22Rv1 (cell line): ENCODE measurements around the gene TMEM184C.

Experiments used
- CTCF ChIP-seq: fragments of 450-650 bp; IDR thresholded peaks from 2 replicates; pipeline ENCODE4 v1.5.1; 2017; ENCODE audit warnings: mild to moderate bottlenecking
- ZFX ChIP-seq: fragments of 450-650 bp; IDR thresholded peaks from 2 replicates; pipeline ENCODE4 v1.6.1; 2017; ENCODE audit warnings: antibody characterized with exemption, borderline replicate concordance

DNA sequence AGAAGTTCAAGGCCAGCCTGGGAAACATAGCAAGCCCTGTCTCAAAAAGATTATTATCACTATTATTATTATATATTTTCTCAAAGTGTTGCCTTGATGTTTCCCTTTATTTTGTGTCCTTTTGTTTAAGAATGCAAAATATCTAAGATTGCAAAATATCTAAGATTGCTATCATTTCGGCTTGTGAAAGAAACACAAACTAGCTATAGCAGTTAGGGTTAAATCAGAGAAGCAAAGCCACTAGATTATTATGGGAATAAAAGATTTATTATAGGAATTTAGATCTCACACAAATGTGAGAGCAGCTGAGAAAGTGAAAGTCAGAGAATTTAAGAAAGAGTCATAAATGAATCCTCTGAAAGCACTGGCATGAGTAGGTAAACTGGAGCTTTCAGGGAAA lies 18.0 kb upstream of the TMEM184C start:
- no peak for TF ChIP-seq CTCF
- TF ChIP-seq ZFX, result no peak
